Epithelial cell of prostate (primary cell): ENCODE data around the gene NOM1.

Experiments used
- DNase-seq: peaks from one replicate; pipeline ENCODE4 v3.0.0-alpha.2; 2011; ENCODE audit warnings: low read depth, low spot score
- H3K27ac ChIP-seq: fragments of 450-650 bp; 2 replicates; pipeline ENCODE4 v1.5.1; 2017; ENCODE audit warnings: mild to moderate bottlenecking

NOM1 gene

DNA sequence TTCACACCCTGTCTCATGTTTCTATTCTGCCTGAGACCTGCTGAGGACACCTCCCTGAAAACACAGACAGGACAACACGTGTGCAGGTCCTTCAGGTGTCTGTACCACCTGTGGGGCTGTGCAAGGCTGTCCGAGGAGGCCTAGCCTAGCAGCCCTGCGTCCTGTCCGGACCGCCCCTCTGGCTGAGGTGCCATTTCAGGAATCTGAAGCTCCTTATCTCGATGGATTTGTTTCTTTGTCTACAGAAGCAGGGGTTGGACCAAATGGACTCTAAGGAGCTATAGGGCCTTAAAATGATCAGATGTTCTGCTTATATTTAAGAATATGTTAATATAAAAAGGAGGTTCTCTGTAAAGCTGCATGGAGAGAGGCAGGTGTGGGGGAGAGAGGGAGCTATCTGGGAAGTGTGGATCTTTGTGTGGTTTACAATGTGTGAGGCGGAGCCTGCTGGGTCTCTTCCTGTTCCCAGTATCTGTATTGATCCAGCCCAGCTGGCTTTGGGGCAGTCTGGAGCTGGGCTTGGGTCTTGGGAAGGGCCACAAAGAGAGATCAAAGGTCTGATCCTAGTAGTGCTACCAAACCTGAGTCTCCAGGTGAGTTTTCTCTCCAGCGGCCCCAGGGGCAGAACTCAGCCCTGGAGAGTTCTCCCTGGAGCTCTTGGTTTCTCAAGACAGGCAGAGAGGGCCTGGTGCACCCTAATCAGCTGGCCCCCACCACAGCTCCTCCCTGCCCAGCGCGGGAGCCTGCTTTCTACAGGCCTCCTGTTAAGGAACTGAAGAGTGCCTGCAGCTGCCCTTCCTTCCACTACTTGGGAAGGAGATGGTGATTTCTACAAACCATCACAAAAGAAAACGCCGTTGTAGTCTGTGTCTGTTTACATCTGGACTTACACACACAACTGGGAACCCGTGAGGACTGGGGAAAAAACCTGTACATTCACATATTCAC lies 64.4 kb downstream of the NOM1 start:
- H3K27ac ChIP-seq, result no peak overlapping the region
- no peak for DNase-seq

DNA sequence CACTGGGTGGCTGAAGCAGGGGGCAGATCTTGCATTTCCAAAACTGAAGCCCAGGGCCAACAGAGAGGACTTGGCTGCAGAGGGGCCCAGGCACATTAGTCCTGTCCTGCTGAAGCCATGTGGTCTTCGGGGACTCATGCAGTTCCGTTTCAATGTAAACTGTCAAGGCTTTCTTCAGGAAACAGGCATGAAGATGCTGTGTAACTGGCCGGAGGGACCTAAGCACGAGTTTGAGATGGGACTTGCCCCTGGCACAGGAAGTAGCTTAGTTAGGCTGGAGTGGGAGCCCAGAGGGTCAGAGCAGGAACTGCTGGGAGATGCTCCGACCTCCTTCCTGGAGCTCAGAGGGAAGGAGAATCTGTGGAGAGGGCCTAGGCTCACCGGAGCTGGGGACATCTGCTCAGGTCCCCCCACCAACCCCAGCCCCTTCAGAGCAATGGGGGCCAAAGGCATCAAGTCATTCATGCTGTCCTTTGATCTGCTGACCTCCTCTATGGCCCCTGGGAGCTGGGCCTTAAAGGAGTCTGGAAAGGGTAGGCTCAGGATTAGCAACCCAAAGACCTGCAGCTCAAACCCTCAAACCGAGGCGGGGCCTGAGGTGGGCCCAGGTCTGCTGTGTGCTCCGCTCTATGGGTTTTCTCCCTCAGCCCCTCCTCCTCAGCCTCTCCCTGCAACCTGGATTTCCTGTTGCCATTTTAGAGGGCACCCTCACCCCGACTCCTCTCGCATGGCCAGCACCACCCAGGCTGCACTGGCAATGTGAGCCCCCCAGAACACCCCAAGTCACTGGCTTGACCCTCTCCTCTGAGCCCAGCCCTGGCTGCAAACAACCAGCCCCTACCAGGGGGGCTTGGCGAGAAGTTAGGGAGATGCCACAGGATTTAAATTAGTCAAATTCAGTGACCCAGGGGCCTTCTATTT lies 65.4 kb downstream of the NOM1 start:
- H3K27ac ChIP-seq, result no peak overlapping the region
- no peak for DNase-seq

- H3K27ac ChIP-seq, result no peak overlapping the region
- no peak for DNase-seq
Observed at GRCh38 chr7:157016024-157016351, 66.5 kb downstream of the NOM1 start.

- no peak overlapping the region for H3K27ac ChIP-seq
- no peak for DNase-seq
Observed at GRCh38 chr7:157016352-157017041, 67.0 kb downstream of the NOM1 start.

- no peak for DNase-seq
- H3K27ac ChIP-seq, result no peak overlapping the region
Observed at GRCh38 chr7:157017149-157017548, 67.6 kb downstream of the NOM1 start.

GRCh38 chr7:157017603-157018327 lies 68.3 kb downstream of the NOM1 start:
- no peak for DNase-seq
- no peak overlapping the region for H3K27ac ChIP-seq

DNA sequence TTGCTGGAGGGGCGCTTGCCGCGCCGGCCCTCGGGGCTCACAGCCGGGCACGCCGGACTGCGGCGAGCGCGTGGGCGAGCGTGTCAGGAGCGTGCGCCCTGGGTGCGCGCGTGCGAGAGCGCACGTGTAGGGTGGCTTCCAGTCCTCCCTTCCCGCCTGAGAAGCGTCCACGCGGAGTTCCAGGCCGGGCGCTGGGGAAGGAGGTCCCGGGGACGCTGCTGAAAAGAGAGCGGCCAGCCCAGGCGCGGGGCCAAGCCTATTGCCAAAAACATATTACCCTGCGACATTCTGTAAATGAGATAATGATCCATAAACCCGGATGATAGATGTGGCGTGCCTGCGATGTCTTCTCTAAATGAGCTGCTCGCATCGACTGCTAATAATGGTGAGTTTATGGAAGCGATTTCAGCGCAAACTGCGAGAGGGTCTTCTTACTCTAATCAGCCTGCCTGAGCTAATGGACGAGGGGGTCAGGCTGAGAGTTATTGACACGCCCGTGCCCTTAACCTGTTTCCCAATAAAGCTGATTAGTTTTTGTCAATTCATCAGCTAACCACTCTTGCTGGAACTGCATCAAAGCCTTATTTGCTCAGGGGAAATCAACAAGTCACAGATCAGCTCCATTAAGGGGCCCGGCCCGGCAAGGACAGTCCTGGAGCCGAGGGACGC lies 69.0 kb downstream of the NOM1 start:
- no peak for DNase-seq

DNA sequence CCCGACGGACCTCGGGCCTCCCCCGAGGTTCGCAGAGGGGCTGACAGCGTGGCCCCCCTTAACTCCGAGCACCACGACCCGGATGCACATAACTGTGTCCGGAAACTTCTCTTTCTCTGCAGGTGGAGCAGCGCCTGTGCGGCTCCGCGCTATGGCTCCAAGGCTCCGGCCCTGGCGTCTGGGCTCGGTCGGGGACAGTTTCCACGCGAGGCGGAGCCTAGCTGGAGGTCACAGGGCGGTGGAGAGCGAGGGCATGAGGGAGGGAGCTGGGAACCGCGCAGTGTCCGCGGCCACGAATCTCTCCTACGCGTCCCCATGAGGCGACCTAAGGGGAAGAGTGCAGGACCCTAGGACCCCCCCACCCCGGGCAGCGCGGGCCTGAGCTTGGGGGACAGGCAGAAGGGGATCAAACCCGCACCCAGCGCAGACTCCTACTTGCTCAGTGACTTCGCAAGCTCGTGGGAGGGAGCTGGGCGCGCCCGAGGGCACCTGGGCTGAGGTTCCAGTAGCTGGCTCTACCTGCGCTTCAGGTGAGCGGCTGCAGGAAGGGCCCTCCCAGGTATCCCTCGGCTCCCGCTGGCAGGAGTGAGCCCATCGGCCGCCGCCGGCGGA lies 69.6 kb downstream of the NOM1 start:
- H3K27ac ChIP-seq, result no peak overlapping the region
- no peak for DNase-seq

More for the DNA sequence above, 69.0 kb downstream of the NOM1 start:
- no peak overlapping the region for H3K27ac ChIP-seq

DNA sequence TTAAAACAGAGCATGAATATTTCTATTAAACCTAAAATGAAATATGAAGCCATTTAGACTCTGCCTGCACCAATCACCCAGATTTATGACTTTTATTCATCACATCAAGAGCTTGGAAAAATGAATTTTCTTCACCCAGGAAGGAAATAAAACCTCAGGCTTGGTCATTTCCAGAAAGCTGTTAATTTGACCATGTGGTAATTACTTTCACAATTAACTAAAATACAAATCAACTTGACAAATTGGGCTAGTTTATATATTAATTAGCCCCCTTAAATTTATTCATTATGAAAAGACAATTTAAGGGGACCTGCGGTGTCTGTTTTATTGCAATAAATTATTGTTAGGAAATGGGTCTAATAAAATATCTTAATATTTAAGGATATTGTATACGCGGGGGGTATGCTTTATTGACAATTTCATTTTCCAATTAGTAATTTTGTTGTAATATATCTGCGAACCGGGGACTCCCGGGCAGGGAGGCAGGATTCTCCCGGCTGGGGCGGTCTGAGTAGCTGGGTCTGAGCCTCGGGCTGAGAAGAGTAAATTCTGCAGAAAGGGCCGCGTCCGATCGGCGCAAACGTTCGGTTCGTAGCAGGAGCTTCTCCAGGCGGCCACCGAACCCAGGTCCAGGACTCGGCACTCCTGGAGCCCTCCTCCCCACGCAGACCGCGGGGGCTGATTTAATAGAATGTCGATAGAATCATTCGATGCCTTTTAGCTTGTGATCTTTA lies 70.4 kb downstream of the NOM1 start:
- no peak overlapping the region for H3K27ac ChIP-seq
- DNase-seq, result no peak

DNA sequence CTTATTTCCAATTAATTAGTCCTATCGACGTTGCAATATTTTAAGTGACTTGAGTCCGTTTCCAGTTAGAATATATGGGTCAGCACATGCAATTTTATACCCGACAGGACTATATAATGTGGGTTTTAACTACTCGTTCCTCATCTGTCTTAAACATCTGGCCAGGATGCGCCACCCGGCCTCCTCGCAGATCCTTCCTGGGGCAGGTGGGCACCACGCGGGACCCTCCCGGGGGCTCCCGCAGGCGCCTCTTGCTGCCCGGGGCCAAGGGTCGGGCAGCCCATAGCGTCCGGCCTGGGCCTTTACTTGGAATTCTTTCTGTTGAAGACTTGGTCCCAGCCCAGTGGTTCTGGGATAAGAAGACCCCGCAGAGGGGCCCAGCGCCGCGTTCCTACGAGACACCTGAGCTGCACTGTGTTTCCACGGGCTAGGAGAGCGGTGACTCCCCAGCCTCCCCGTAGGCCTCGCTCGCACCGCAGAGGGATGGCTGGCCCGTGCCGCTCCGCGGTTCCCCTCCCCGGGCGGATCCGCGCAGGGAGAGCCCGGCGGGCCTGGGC lies 71.1 kb downstream of the NOM1 start:
- no peak for DNase-seq
- no peak overlapping the region for H3K27ac ChIP-seq

GRCh38 chr7:157021071-157021870 lies 71.8 kb downstream of the NOM1 start:
- DNase-seq, result no peak
- H3K27ac ChIP-seq, result no peak overlapping the region

- no peak for DNase-seq
- H3K27ac ChIP-seq, result no peak overlapping the region
Observed at GRCh38 chr7:157021871-157022680, 72.6 kb downstream of the NOM1 start.
